HAP-1 (cell line): ENCODE data around the gene WWOX.

Experiments used
- DNase-seq, 2 experiments: peaks; one replicate each; pipeline ENCODE4 v3.0.0-alpha.2; 2016 to 2020; ENCODE audit warnings: low spot score in 2 of 2
- H3K27me3 ChIP-seq: fragments of 250-450 bp; sonication (Bioruptor Pico); 2 replicates; pipeline ENCODE4 v1.5.1; 2020; ENCODE audit warnings: low read depth, mild to moderate bottlenecking, moderate library complexity
- H3K36me3 ChIP-seq: fragments of 250-450 bp; sonication (Bioruptor Pico); replicated peaks from 2 replicates; pipeline ENCODE4 v1.5.1; 2020; ENCODE audit warnings: mild to moderate bottlenecking
- H3K4me1 ChIP-seq: fragments of 250-450 bp; sonication (Bioruptor Pico); 2 replicates; pipeline ENCODE4 v1.5.1; 2020; ENCODE audit warnings: mild to moderate bottlenecking
- H3K4me3 ChIP-seq: fragments of 250-450 bp; sonication (Bioruptor Pico); 2 replicates; pipeline ENCODE4 v1.5.1; 2020; ENCODE audit warnings: mild to moderate bottlenecking, moderate library complexity
- H3K9me3 ChIP-seq: fragments of 250-450 bp; sonication (Bioruptor Pico); 2 replicates; pipeline ENCODE4 v1.5.1; 2020; ENCODE audit warnings: mild to moderate bottlenecking, moderate library complexity
- in situ Hi-C: fragments of 300-500 bp; cut with MboI; formaldehyde crosslinking; loops from 3 replicates; pipeline ENCODE4 v1.14.3; 2020; ENCODE audit warnings: low sequenced_read_pairs, inconsistent platforms, mixed read lengths

The WWOX gene

DNA sequence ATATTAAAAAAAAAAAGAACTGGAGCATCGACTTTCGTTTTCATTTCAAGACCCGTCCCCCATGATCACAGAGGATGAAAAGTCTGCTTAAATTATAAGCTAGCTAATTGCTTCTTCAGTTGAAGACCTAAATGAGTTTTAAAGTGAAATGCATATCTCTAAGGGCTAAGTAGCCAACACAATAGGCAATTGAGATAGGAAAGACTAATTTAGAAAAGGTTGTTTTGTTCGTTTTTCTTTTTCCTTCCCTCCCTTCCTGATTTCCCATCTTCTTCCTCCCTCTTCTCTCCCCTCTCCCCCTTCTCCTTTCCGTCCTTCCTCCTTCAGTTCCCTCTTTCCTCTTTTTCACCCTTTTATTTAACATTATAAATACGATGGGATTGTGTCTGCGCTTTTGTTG, 377.2 kb downstream of the WWOX start:
- Histone ChIP-seq H3K9me3 (no peaks in the 10 kb centered on the region), H3K27me3 (no peaks in the 10 kb centered on the region), H3K4me3 (no peak overlapping the region), H3K36me3 (no peaks in the 10 kb centered on the region), H3K4me1 (no peaks in the 10 kb centered on the region)
- in situ Hi-C loops = no loop called here
- no peak for DNase-seq

DNA sequence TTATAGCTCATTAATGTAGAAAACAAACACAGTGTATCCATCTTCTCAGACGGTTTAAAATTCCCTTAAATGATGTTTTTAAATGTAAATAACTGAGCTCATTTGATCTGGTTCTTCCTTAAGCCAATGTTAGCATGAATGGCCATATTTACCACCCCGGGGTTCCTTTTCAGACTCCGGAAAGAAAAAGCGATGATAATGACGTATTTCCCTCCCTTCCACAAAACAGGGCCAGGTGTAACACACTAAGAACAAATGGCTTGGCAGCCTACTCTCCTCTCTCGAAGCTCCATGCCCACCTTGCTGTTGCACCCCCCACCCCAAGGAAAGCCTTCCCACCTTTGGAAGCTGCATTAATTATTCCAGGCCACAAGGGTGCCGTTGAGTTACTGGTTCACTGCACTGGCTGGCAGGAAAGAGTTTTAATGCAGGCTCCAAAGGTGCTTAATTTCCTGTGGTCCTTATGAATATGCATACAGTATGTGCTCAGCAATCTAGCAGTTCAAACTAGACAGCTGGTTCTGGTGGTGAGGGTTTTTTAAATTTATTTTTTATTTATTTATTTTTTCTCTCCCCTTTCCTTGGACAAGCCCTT, 378.9 kb downstream of the WWOX start:
- Histone ChIP-seq H3K9me3 (no peaks in the 10 kb centered on the region), H3K4me1 (no peaks in the 10 kb centered on the region), H3K27me3 (no peaks in the 10 kb centered on the region), H3K4me3 (no peak overlapping the region), H3K36me3 (no peaks in the 10 kb centered on the region)
- in situ Hi-C loops = no loop called here
- DNase-seq = peak in 1 of 2 experiments; percentile 7

DNA sequence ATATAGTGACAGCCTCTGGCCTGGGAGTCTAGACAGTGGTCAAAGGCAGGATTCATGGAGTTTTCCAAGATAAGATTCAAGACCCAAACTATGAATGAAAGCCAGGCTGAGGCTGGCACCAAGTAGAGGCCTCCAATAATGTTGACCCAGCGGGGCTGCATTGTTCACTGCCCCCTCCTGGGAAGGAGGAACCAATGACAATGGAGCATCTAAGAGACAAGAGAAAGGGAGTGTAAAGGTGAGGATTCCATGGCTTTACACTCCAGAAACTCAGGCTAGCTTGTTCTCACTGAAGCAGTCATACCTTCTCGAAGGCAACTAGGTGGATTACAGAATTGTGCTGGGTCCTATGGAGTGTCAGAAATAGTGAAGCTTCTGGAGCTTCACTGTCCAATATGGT, 380.3 kb downstream of the WWOX start:
- H3K27me3 ChIP-seq = no peaks in the 10 kb centered on the region
- no peak for DNase-seq
- H3K9me3 ChIP-seq = no peaks in the 10 kb centered on the region
- H3K4me3 ChIP-seq = no peak overlapping the region
- no peaks in the 10 kb centered on the region for H3K4me1 ChIP-seq
- H3K36me3 ChIP-seq = no peaks in the 10 kb centered on the region
- in situ Hi-C loops = no loop called here

DNA sequence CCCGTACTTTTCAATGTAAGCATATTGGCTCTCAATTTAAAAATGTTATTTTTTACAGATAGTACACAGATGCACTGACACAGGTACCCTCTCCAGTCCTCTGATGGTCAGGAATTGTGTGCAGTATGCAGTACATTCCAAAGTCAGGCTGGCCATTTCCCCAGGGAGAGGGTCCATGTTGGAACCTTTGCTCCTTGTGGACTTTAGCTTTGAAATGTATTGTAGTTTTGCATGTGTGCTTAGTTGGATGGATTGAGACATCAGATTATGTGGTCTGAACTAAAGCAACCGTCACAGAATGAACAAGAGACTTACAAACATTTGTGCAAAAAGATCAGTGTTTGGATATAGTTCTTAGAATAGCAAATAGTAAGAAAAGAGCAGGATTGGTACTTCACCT, 381.1 kb downstream of the WWOX start:
- in situ Hi-C loops = no loop called here
- Histone ChIP-seq H3K36me3 (no peaks in the 10 kb centered on the region), H3K9me3 (no peaks in the 10 kb centered on the region)

DNA sequence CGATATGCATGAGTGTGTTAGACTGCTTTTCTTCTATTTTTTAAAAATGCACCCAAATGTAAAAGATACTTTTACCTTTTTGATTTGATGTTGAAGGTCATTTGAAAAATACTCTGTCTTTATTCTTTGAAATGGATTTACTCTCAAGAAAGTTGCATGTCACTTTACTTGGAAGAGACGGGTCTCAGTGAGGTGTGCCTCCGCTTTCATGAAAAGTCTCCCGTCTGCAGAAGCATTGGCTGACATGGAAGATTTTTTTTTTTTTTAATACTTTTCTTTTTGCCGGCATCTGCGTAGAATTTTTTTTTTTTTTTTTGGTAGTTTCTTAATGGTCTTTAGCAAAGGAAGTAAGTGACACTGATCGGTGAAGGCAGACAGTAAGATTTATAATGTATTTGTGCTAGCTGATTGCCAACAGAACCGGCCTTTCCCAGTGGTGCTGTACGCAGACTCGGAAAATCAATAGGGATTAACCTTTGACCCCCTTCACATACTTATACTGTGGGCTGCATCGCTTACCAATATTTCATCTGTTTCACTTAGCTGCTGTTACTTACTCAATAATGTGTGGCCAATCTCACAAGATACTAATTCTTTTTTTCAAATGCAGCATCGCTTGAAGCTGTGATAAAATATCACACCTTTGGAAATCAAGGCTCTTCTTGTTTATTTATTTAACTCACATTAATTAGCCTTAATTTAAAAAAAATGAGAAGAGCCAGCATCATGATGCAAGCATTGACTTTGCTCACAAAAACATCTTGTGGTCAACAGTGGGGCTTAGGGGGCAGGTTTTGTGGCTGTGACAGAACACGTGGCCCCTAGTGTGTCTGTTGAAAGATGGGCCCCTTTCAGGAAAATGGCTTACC, 383.9 kb downstream of the WWOX start:
- in situ Hi-C loops = no loop called here
- no peaks in the 10 kb centered on the region for H3K4me1 ChIP-seq

More for the DNA sequence above, 381.1 kb downstream of the WWOX start:
- Histone ChIP-seq H3K4me1 (no peaks in the 10 kb centered on the region), H3K27me3 (no peaks in the 10 kb centered on the region), H3K4me3 (no peak overlapping the region)
- DNase-seq = no peak

DNA sequence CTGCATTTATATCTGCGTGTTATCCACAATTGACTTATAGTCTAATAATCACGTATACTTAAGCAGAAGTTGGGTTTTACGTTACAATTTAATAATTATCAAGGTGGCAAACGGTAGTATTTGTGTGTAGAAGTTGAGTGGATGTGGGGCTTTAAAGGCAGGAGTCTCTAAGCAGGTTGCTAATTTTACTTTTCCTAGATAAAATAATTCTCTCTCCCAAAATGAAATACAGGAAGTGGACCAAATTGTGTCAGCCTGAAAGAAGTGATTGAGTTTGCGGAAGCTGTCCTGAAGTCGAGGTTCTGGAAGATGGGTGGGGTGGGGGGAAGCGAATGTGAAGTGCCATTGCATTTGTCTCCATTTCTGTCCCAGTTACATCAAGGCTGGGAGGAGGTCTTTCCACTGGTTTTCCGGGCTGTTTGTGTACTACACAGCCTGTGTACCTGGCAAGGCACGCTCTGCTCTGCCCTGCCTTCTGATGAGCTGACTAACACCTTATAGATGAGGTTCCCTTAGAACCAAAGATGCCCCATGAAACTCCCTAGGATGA, 385.1 kb downstream of the WWOX start:
- Histone ChIP-seq H3K9me3 (no peaks in the 10 kb centered on the region), H3K4me1 (no peaks in the 10 kb centered on the region), H3K27me3 (no peaks in the 10 kb centered on the region), H3K4me3 (no peak overlapping the region), H3K36me3 (no peaks in the 10 kb centered on the region)
- in situ Hi-C loops = no loop called here
- DNase-seq = no peak

More for the DNA sequence above, 383.9 kb downstream of the WWOX start:
- Histone ChIP-seq H3K36me3 (no peaks in the 10 kb centered on the region), H3K27me3 (no peaks in the 10 kb centered on the region), H3K9me3 (no peaks in the 10 kb centered on the region), H3K4me3 (no peak overlapping the region)
- no peak for DNase-seq

DNA sequence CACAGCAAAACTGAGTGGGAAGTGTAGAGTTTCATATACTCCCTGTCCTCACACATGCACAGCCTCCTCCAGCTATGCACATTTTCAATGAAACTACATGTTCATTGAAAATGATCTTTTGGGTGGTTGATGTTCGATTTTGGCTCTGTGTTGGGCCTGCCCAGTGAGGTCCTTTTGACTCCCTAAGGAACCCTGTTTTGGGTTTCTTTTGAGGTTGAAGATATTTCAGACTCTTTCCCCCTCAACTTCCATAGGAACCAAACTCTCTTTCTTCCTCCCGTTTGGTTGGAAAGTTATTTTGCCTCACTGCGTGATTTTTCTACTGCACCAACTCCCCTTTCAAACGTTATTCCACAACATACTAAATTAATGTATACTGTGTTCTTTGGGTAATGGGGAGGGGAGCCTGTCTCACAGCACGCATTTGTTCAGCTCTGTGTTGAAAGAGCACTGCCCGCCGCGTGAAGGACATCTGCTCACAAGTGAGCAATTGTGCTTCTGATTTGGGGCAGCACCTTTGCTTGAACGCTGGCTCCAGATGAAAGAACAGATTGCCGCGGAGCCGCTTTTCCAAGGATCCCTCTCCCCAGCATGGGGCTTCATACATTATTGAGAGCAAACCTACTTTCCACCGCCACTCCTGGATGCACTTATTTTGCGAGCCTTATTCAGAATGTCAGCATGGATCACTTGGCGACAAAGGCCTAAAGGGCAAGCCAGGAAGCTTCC, 385.9 kb downstream of the WWOX start:
- DNase-seq = no peak
- H3K4me1 ChIP-seq = no peaks in the 10 kb centered on the region
- no peaks in the 10 kb centered on the region for H3K36me3 ChIP-seq
- no peaks in the 10 kb centered on the region for H3K9me3 ChIP-seq
- no peaks in the 10 kb centered on the region for H3K27me3 ChIP-seq
- in situ Hi-C loops = no loop called here
- H3K4me3 ChIP-seq = no peak overlapping the region

DNA sequence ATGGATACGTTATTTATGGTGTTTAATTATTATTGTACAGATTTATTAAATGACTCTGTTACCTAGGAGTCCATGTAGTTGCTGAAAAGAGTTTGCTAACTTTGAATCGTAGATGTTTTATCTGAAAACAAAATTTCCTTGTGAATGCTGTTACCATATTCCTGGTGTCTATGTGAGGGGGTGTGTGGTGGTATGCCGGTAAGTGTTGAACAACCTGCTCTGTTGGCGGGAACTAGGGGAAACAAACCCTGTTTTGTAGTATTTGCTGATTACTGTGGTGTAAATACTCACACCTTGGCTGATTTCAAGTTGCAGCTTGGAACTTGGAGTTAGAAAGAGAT, 386.4 kb downstream of the WWOX start:
- no peaks in the 10 kb centered on the region for H3K9me3 ChIP-seq
- no peaks in the 10 kb centered on the region for H3K27me3 ChIP-seq
- DNase-seq = no peak
- no peaks in the 10 kb centered on the region for H3K36me3 ChIP-seq
- H3K4me3 ChIP-seq = no peak overlapping the region
- in situ Hi-C loops = no loop called here
- H3K4me1 ChIP-seq = no peaks in the 10 kb centered on the region

DNA sequence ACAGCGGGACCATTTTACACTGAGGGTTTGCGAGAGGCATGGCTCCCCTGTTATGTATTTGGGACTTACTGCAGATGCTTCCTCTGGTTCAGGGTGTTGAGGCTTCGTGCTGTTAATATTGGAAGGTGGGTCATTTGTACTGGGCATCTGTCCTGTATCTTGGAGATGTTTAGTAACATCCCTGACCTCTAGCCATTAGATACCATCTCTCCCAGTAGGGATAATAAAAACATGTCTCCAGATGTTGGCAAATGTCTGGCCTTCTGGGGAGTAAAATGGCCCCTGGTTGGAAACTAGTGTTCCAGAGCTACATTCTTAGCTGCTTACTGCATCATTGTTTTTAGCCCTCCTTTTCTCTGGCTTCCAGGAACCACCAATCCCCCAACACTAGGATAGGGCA, 388.0 kb downstream of the WWOX start:
- no peaks in the 10 kb centered on the region for H3K4me1 ChIP-seq
- no peaks in the 10 kb centered on the region for H3K9me3 ChIP-seq
- in situ Hi-C loops = no loop called here

DNA sequence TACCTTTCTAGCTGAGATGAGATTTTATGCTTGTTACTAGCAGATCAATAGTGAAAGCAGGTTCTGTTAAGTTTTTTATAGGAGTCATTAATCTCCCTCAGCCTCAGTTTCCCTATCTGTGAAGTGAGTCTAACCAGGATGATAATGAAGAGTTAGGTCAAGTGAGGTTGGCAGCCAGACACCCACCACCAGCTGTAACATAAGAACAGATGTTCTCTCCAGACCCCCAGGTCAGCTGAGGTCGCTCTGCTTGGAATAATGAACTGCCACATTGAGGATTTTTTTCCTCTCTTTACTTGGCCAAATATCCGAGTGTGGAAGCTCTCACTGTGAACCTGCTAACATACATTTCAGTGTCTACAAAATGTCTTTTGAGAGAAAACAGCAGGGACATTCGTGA, 389.6 kb downstream of the WWOX start:
- no peaks in the 10 kb centered on the region for H3K4me1 ChIP-seq
- H3K27me3 ChIP-seq = no peaks in the 10 kb centered on the region
- DNase-seq = no peak
- in situ Hi-C loops = no loop called here
- H3K9me3 ChIP-seq = no peaks in the 10 kb centered on the region
- no peaks in the 10 kb centered on the region for H3K36me3 ChIP-seq
- no peak overlapping the region for H3K4me3 ChIP-seq

More for the DNA sequence above, 388.0 kb downstream of the WWOX start:
- Histone ChIP-seq H3K27me3 (no peaks in the 10 kb centered on the region), H3K36me3 (no peaks in the 10 kb centered on the region), H3K4me3 (no peak overlapping the region)
- DNase-seq = no peak

DNA sequence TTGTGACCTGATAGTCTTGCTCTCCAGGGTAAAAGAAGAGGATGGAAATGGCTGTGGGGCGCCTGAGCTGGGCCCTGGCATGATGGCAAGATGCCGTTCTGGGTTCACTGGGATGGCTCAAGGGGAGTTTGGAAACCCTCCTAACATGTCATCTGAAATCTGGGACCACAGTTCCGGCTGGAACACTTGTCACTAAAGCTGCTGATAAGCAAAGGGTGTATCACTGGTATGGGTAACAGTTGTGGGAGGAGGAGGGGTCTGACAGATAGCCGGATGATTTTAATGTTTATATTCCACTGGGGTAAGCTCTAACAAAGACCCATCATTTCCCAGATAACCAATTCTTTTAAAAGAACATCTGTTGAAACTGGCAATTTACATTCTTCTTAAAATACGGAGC, 390.2 kb downstream of the WWOX start:
- H3K4me3 ChIP-seq = no peak overlapping the region
- H3K27me3 ChIP-seq = no peaks in the 10 kb centered on the region
- H3K9me3 ChIP-seq = no peaks in the 10 kb centered on the region
- no peaks in the 10 kb centered on the region for H3K4me1 ChIP-seq
- in situ Hi-C loops = no loop called here
- no peak for DNase-seq
- H3K36me3 ChIP-seq = no peaks in the 10 kb centered on the region

DNA sequence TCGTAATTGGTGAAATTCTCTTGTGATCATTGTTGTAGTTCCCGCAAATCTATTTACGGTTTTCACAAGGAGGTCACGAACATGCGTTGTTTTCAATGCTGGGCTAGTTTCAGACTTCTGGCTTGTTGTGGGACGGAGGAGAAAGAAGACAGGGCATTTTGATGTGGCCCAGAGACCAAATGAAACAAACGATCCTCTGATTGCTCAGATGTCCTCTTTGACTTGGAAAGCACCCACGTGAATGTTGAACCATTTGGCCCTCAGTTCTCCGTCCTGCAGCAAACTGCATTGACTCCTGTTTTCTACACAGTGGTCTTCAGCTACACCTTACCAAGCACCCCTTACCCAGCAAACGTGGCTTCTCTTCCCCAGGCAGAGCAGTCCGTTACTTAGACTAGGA, 391.0 kb downstream of the WWOX start:
- H3K9me3 ChIP-seq = no peaks in the 10 kb centered on the region
- H3K4me3 ChIP-seq = no peak overlapping the region
- no peak for DNase-seq
- in situ Hi-C loops = no loop called here
- H3K36me3 ChIP-seq = no peaks in the 10 kb centered on the region
- H3K4me1 ChIP-seq = no peaks in the 10 kb centered on the region
- no peaks in the 10 kb centered on the region for H3K27me3 ChIP-seq

DNA sequence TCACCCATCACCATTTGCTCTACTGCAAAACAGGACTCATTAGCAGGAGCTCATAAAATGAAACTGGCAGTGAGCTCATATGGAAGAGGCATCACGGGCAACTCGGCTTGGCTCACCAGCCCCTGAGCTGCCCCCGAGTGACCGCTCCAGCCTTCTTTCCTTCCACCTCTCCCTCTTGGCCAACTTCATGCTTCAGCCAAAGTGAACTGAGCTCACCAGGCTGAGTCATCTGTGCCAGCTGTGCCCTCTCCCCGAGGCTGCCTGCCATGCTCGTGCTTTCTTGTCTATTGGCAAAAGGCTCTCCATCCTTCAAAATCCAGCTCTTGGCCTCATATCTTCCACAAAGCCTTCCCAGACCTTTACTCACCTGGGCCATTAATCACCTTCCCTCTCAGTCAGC, 391.4 kb downstream of the WWOX start:
- H3K4me1 ChIP-seq = no peaks in the 10 kb centered on the region
- no peak for DNase-seq
- no peaks in the 10 kb centered on the region for H3K36me3 ChIP-seq
- no peaks in the 10 kb centered on the region for H3K27me3 ChIP-seq
- no peak overlapping the region for H3K4me3 ChIP-seq
- H3K9me3 ChIP-seq = no peaks in the 10 kb centered on the region
- in situ Hi-C loops = no loop called here

DNA sequence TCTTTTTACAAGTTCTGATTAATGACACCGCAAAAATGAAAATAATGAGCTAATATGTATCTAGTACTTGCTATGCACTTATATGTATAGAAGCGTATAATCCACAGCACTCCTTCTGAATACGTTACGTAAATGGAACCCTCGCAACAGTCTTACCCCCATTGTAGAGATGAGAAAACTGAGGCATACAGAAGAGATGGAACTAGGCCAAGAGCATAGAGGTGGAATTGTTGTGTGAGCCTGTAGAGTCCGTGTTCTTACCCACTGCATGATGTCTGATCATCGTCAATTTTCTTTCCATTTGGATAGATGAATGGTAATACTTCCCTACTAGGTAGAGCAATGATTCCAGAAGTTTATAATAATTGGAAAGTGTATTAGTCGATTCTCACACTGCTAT, 394.1 kb downstream of the WWOX start:
- no peaks in the 10 kb centered on the region for H3K36me3 ChIP-seq
- no peaks in the 10 kb centered on the region for H3K4me1 ChIP-seq
- no peaks in the 10 kb centered on the region for H3K27me3 ChIP-seq
- H3K9me3 ChIP-seq = no peaks in the 10 kb centered on the region
- DNase-seq = no peak
- in situ Hi-C loops = no loop called here
- H3K4me3 ChIP-seq = no peak overlapping the region
